GM12875 (cell line): Measurements from ENCODE around the gene FTCD.
"Not testable (repeated sequence)": the region's sequence is repeated elsewhere in the genome, so short reads cannot be mapped to it uniquely, and the experiment has no call there.

ENCODE experiments used
- H3K4me3 ChIP-seq: one replicate; pipeline ENCODE4 v1.5.1; 2011; ENCODE audit warnings: low read depth, low read length, control low read depth
- TF ChIP-seq, protein P1 (sequence below): IDR thresholded peaks from 2 replicates; pipeline ENCODE4 v1.5.1; 2011; ENCODE audit warnings: low read depth, mild to moderate bottlenecking, control low read depth, inconsistent platforms, low read length, moderate library complexity, borderline replicate concordance; ENCODE audit not compliant: insufficient read depth

FTCD gene

DNA sequence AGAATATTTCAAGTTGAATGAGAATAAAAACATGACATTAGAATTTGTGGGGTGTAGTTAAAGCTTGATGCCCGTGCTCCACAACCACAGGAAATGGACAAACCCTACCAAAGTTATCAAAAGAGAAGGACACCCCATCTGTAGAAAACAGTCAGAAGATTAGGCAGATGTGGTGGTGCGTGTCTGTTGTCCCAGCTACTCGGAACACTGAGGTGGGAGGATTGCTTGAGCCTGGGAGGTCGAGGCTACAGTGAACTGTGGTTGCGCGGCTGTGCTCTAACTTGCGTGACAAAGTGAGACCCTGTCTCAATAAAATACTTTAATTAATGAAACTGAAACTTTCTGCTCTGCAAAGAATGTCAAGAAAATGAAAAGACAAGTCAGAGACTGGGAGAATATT, 30.3 kb upstream of the FTCD start:
- no peak overlapping the region for H3K4me3 ChIP-seq
- TF ChIP-seq, protein P1, sequence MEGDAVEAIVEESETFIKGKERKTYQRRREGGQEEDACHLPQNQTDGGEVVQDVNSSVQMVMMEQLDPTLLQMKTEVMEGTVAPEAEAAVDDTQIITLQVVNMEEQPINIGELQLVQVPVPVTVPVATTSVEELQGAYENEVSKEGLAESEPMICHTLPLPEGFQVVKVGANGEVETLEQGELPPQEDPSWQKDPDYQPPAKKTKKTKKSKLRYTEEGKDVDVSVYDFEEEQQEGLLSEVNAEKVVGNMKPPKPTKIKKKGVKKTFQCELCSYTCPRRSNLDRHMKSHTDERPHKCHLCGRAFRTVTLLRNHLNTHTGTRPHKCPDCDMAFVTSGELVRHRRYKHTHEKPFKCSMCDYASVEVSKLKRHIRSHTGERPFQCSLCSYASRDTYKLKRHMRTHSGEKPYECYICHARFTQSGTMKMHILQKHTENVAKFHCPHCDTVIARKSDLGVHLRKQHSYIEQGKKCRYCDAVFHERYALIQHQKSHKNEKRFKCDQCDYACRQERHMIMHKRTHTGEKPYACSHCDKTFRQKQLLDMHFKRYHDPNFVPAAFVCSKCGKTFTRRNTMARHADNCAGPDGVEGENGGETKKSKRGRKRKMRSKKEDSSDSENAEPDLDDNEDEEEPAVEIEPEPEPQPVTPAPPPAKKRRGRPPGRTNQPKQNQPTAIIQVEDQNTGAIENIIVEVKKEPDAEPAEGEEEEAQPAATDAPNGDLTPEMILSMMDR: no peak

DNA sequence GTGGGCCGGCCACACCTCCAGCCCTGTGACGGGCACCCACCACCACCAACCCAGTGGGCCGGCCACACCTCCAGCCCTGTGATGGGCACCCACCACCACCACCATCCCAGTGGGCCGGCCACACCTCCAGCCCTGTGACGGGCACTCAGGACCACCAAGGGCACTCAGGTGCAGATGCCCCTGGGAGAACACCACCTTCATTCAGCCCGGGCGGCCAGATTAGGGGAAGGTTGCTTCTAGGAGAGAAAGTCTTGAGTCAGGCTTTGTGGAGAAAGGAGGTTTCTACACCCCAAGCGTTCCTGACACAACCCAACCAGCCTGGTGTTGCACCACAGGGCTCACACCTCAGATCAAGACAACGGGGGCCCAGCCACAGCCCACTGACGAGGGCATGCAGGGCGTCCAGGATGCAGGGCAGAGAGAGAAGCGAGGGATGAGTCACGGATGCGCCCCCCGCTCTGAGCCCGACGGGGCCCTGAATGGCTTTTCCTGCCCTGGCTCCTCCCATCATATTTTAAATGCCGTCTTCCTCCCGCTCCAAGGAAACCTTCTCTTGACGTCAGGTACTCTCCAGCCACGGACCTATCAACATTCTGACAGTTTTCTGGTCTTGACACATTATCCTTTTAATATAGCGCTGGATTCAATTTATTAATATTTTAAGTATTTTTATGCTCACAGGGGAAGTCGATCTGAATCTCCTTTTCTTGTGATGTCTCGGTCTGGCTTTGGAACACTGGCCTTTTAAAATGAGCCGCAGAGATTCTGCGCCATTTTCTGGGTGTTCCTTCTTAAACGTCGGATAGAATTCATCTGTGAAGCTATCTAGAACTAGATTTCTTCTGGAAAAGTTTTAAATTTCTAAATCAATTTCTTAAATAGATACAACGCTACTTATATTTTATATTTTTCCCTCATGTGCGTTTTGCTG, 29.5 kb upstream of the FTCD start:
- TF ChIP-seq, protein P1: no peak
- peak overlapping the region; percentile 51 for H3K4me3 ChIP-seq

DNA sequence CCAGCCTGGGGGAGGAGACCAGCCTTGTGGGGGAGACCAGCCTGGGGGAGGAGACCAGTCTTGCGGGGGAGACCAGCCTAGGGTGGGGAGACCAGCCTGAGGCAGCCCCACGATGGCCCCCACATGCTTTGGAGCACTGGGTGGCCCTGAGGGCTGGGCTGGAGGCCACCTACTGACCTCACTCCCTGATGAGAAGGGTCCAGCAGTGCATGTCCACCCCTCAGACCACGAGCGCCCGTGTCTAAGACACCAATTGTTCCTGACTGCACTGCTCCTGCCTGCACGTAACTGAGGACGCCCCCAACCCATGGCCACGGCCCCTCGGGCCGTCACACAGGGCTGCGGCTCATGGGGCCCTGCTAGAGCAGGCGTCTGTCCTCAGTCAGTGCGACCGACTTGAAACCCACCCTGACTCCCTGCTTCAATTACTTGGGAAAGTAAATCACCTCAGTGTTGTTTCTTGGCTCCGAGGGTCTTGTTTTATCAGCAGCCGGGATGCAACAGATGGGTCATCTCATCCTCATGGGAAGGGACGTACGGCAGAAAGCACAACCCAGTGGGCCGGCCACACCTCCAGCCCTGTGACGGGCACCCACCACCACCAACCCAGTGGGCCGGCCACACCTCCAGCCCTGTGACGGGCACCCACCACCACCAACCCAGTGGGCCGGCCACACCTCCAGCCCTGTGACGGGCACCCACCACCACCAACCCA, 28.7 kb upstream of the FTCD start, which contains the start of gene SPATC1L:
SPATC1L (minus strand) TSS at position 550 of the 715 bp plus-strand sequence. CDS start 1,643 bp downstream, outside the sequence.
- TF ChIP-seq, protein P1: no peak
- peak within 1 kb of the TSS; percentile 51 for H3K4me3 ChIP-seq

DNA sequence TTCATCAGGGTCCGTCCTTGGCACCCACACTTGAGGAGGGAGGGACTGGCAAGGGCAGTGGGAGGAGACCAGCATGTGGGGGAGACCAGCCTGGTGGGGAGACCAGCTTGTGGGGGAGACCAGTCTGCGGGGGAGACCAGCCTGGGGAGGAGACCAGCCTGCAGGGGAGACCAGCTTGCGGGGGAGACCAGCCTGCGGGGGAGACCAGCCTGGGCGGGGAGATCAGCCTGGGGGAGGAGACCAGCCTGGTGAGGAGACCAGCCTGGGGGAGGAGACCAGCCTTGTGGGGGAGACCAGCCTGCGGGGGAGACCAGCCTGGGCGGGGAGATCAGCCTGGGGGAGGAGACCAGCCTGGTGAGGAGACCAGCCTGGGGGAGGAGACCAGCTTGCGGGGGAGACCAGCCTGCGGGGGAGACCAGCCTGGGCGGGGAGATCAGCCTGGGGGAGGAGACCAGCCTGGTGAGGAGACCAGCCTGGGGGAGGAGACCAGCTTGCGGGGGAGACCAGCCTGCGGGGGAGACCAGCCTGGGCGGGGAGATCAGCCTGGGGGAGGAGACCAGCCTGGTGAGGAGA, 28.0 kb upstream of the FTCD start:
- not testable (repeated sequence) for H3K4me3 ChIP-seq

DNA sequence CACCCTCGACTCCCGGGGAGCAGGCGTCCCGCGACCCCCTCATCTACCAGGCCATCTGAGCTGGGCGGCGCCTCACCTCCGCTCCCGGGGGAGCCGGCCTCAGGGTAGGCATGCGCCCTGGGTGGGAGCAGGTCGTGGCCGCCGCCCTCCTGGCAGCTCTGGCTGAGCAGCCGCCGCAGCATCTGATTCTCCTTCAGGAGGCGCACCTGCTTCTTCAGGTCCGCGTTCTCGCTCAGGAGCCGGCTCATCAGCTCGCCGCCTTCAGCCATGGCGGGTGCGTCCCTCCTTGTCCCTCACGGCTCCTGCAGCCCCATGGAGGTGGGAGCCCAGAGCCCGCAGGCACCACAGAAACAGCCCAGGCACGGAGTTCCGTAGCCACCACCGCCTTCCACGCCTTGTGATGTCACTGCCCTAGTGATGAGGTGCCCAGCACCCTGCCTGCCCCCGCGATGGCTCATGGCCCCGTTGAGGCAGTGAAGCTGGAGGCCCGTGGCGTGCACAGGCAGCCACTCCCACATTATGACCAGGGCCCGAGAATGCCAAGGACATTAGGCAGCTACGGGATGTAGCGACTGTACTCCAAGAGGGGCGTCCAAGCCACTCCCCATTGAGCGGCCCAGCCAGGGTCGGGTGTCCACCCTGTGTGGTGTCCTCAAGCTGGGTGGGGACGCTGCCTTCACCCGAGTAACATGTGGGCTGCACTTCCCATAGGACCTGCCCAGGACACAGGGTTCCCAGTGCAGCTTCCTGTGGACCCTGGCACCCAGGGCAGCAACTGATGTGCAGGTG, 27.4 kb upstream of the FTCD start:
- H3K4me3 ChIP-seq: no peak overlapping the region
- TF ChIP-seq, protein P1: no peak

DNA sequence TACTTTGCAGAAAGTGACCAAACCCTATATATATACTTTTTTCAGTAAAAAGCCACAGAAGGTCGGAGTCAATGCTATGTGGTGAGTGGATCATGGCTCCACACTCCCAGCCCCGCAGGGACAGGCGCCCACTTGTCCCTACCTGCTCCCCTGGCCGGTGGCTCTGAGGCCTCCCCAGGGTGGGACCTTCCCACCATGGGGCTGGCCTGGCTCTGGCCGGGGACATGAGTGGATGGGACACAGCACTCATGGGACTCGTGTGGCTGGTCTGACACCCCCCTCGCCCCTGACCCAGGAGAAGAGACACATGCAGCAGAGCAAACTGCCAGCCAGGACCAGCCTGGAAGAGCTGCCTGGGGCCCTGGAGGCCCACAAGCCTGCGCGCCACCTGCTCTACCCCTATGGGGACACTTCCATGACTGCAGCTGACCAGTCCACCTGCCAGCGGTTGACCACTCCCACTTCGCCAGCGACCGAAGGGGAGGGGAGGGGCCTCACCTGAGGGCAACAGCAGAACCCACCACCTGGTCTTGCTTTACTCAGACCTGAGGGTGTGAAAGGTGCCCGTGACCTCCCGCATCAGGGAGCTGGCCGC, 26.7 kb upstream of the FTCD start:
- H3K4me3 ChIP-seq: no peak overlapping the region
- TF ChIP-seq, protein P1: no peak

DNA sequence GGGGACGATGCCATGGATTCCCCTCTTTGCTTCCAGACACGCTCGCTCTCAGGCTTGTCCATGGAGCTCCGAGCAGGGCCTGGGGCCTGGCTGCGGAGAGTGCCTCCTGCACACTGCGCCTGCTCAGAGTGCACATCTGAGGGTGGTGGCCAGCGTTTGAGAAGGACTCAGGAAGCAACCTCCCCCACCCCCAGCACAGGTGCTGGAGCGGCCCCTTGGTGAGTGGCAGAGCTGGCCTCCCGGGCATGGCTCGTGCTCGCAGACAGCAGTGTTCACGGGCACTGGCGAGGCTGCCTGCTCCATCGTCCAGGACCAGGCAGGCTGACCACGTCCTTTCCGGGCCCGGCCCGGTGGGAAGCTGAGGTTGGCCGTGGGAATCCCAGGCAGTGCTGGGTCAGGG, 26.1 kb upstream of the FTCD start:
- H3K4me3 ChIP-seq: no peak overlapping the region
- TF ChIP-seq, protein P1: no peak
